Uterus (tissue), 2 donors: ENCODE measurements around the gene SLC41A3.

ENCODE experiments used
- CTCF ChIP-seq, 4 experiments: fragments of 200-600 bp in 2 of 4; fragments of 450-650 bp in 2 of 4; sonication (generic) in 2 of 4; IDR thresholded peaks; one replicate each; pipeline ENCODE4 v1.5.1; 2016 to 2019; ENCODE audit warnings: antibody characterized with exemption in 4 of 4, mild to moderate bottlenecking in 2 of 4, moderate library complexity in 1 of 4
- POLR2A ChIP-seq, 2 donors: fragments of 450-650 bp; IDR thresholded peaks; one replicate each; pipeline ENCODE4 v1.6.1; 2016; ENCODE audit warnings: antibody characterized with exemption in 2 of 2, mild to moderate bottlenecking in 1 of 2, moderate library complexity in 1 of 2

- no peak for TF ChIP-seq POLR2A (IDR thresholded peaks at IDR 0.05)
- TF ChIP-seq CTCF (IDR thresholded peaks at IDR 0.05): no peak
Measured at GRCh38 chr3:125961289-125961589, 122.7 kb downstream of the SLC41A3 start.
